Hematopoietic multipotent progenitor cell treated with erythropoietin and hydrocortisone succinate and interleukin-3 and kit ligand, for 8 days (in vitro differentiated cells): ENCODE data around the gene FGF14.

Experiments used
- DNase-seq: peaks from one replicate; pipeline ENCODE4 v3.0.0-alpha.2; 2015

FGF14 gene

DNA sequence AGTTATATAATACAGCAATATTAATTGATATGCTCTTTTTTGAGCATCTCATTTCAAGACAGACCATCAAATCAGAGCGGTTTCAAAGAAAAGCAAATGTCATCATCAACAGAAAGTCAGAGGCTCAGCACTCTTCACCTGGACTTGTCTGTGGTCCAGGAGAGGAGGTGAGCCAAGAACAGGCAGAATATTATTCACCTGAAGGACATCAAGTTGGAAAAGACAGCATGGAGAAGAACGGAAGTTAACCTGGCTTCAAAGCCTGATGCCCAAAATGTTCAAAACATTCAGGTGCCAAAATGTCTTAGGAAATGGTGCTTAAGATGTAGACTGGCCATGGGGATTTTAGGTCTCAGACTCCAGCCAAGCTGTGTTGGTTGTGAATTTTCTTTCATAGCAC is 40.7 kb downstream of the FGF14 start:
- no peak for DNase-seq

GRCh38 chr13:102359264-102359663 is 42.6 kb downstream of the FGF14 start:
- no peak for DNase-seq

DNA sequence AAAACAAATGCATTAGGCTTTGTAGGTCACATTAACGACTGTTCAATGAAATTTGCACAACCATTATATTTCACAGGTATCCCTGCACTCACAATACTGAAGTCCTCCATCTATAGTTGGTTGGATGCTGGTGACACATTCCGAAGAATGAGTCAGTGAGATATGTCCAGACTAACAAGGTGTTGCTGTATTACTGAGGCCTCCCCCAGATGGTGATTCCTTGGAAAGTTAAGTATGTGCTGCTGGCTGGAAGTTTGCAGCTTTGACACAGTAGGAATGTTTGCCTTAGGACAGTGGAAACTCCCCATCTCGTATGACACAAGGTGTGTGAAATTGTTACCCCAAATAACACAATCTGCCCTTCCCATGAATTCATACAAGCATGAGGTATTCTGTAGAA is 46.6 kb downstream of the FGF14 start:
- no peak for DNase-seq

DNA sequence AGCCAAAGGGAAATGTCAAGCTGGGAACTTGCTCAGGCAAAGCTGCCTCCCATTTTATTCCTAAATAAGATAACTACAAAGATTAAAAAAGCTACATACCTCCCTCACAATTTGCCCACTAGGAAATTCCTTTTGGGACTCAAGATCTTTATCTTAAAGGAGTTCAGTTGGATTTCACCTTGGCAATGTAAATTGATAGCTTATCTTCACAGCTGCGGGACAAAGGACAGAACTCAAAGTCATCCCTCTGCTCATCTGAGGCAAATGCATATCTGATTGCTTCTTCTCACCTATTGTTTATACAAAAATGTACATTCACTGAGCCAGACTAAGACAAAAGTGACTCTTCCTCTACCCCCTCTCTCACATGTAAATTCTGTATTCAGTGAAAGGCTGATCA is 47.8 kb downstream of the FGF14 start:
- DNase-seq: no peak

DNA sequence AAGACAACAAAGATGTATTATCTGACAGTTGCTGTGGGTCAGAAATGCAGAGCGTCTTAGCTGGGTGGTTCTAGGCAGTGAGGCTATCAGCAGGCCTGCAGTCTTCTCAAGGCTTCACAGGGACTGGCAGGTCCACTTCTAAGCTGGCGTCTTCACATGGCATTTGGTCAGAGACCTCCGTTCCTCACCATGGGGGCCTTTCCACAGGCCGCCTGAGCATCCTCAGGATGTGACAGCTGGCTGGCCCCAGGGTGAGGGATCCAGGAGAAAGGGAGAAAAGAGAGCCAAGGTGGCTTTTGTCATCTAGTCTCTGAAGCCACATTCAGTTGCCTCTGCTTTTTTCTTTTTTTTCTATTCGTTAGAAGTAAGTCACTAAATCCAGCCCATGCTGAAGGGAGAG is 50.3 kb downstream of the FGF14 start:
- no peak for DNase-seq

- no peak for DNase-seq
These were observed 54.4 kb downstream of the FGF14 start for GRCh38 chr13:102347490-102347889.

DNA sequence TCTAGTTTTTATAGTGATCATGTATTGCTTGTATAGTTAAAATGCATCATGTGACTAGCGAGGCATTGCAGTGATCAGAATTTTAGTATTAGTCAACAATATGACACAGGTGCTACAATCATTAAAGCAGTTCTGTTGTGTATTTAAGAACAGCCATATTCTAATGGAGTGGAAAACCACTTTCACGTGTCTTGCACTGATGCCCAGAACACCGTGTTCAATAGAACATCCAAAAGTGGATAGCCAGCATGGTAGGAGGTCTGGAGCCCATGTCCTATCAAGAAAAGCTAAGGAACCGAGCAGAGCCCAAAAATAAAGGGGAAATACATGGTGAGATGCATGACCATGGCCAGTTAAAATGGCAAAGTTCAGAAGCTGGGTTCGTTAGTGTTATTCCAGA is 55.1 kb downstream of the FGF14 start:
- DNase-seq: no peak

DNA sequence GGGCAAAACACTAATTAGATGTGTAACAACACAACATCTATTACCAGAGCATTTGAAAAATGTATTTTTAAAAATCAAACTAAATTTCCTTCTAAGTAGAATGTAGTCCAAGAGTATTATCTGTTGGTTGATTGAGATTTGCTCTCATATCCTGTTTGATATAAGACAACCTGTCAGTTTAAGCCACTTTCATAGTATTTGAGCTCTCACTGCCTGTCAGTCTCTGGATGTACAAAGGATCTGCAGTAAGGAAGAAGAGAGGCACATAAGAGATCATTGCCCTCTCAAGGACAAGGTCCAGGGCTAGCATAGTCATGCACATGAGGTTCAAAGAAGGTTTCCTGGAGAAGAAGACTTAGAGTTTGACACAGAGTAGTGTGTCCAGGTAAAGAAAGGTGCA is 57.4 kb downstream of the FGF14 start:
- no peak for DNase-seq

DNA sequence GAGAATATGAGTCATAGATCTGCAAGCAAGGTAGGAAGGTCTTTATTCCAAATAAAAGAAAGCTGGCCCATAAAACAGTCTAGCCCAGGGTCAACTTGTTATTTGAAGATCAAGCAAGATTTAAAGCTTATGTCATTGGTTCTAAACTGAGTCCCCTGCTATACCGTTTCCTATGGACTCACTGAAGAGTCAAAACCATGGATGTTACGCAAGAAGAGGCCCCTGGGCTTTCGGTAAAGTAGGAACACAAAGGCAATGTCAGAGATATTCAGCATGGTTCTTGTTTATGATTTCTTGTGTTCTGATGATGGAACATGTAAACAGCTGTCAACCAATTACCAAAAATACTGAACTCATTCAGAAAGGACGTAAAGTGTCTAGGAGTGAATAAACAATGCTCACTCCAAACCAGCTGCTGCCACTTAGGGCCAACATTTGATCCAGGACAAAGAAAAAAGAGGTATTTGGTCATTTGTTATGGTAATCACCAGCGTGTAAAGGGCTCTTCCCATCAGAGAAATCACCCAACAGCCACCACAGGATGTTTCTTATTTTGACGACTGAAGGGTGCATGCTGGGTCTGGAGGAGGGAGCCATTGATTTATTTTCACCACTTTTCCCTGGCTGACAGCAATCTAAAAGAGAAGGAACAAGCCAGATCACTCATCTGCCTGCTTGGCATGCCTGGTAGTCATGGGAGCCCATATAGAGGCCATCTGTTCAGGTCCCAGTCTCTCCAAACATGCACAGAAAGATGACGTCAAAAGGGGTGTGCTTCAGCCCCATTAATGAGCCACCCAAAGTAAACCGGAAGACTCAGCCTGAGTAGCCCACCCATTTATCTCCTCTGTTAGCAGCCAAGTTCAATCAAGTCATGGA is 68.3 kb downstream of the FGF14 start:
- no peak for DNase-seq

GRCh38 chr13:102328909-102329308 is 72.9 kb downstream of the FGF14 start:
- DNase-seq: no peak

GRCh38 chr13:102327119-102327617 is 74.7 kb downstream of the FGF14 start:
- no peak for DNase-seq

- no peak for DNase-seq
These were observed 75.3 kb downstream of the FGF14 start for GRCh38 chr13:102326381-102327118.

DNA sequence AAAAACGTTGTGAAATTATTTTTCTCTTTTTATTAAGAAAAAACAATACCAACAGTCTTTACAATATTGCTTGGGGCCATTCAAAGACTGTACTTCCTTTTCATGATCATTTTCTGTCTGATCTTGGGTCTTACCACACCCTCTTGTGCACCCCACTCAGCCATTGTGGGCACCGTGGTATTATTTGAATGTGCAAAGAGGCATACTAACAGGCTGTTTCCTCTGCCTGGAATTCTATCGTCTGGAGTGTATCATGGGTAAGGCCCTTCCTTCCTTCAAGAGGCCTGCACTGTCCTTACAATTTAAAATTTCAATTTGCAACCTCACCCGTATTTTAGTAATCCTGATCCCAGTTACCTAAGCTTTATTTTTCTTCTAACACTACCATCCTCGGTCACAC is 76.5 kb downstream of the FGF14 start:
- DNase-seq: no peak

GRCh38 chr13:102323505-102323904 is 78.3 kb downstream of the FGF14 start:
- no peak for DNase-seq

DNA sequence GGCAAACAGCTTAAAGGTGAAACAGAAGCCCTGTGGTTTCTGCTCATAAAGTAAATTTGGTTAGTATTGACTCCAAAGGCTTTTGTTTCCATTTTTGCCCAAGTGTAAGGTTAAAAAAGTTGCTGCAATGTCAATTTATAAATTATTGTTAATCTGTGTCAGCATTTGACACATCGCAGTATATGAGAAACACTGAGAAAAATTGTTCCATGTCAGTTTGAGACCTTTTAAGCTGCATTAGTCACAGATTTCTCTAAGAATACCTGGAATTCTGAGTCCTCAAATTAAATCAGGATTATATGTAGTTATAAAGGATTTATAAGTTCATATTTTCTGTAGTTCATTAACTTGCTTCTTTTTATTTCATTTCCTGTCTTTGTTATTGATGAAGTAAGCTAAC is 78.8 kb downstream of the FGF14 start:
- no peak for DNase-seq

GRCh38 chr13:102322211-102322610 is 79.6 kb downstream of the FGF14 start:
- DNase-seq: no peak

DNA sequence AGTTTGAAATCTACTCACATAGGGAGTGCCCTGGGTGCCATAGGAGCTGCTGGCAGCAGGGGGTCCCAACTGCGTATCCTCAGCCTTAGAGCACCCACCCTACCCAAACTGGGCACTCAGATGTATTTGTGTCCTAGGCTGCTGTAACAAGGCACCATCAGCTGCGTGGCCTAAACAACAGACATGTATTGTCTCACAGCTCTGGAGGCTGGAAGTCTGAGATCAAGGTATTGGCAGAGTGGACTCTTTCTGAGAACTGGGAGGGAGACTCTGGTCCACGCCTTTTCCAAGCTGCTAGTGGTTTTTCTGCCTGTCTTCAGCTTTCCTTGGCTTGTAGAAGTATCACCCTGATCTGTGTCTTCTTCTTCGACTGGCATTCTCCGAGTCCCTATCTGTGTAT is 83.6 kb downstream of the FGF14 start:
- no peak for DNase-seq

- DNase-seq: no peak
These were observed 84.3 kb downstream of the FGF14 start for GRCh38 chr13:102317593-102317992.

DNA sequence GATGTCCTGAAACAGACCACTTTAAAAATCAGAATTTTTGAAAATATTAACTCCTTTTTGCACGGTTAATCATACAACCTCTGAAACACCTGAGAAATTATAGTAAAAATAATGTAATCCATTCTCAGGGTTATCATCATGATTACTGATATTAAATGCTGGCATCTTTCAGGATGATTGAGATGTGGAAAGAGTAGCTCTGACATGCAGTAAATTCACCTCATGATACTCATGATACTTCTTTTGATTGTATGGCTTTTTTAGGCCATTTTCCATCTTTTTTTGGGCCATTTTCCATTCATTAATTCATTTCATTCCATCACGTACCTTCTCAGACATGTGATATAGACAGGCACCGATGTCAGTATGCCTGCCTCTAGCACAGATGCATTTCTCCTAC is 85.1 kb downstream of the FGF14 start:
- no peak for DNase-seq

- no peak for DNase-seq
These were observed 89.0 kb downstream of the FGF14 start for GRCh38 chr13:102312841-102313240.

GRCh38 chr13:102311901-102312300 is 89.9 kb downstream of the FGF14 start:
- DNase-seq: no peak

GRCh38 chr13:102311419-102311796 is 90.4 kb downstream of the FGF14 start:
- DNase-seq: no peak

GRCh38 chr13:102310691-102311418 is 91.0 kb downstream of the FGF14 start:
- no peak for DNase-seq

GRCh38 chr13:102309110-102309509 is 92.7 kb downstream of the FGF14 start:
- no peak for DNase-seq
